ENCODE measurements around the gene TRIM23.

The TRIM23 gene

DNA sequence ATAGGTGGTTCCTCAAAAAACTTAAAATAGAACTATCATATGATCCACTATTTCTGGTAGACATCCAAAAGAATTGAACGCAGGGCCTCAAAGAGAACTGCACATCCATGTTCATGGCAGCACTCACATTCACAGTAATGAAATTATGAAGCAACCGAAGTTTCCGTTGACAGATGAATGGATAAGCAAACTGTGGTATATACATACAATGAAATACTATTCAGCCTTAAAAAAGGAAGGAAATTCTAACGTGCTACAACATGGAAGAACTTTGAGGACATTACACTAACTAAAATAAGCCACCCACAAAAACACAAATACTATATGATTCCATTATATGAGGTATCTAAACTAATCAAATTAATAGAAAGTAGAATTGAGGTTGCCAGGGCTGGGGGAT lies 79.7 kb downstream of the TRIM23 start:
- TF ChIP-seq, protein P1, sequence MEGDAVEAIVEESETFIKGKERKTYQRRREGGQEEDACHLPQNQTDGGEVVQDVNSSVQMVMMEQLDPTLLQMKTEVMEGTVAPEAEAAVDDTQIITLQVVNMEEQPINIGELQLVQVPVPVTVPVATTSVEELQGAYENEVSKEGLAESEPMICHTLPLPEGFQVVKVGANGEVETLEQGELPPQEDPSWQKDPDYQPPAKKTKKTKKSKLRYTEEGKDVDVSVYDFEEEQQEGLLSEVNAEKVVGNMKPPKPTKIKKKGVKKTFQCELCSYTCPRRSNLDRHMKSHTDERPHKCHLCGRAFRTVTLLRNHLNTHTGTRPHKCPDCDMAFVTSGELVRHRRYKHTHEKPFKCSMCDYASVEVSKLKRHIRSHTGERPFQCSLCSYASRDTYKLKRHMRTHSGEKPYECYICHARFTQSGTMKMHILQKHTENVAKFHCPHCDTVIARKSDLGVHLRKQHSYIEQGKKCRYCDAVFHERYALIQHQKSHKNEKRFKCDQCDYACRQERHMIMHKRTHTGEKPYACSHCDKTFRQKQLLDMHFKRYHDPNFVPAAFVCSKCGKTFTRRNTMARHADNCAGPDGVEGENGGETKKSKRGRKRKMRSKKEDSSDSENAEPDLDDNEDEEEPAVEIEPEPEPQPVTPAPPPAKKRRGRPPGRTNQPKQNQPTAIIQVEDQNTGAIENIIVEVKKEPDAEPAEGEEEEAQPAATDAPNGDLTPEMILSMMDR (conservative IDR thresholded peaks at IDR 0.05; ENCODE audit: low read depth, low read length) = no peak
- Histone ChIP-seq H3K4me2 (no peak overlapping the region), H3K27ac (no peak overlapping the region), H2AFZ (ENCODE audit: low read depth) (no peak overlapping the region), H3K4me1 (ENCODE audit: low read depth, poor library complexity, severe bottlenecking) (no peaks in the 10 kb centered on the region), H4K20me1 (ENCODE audit: insufficient read depth) (no peaks in the 10 kb centered on the region), H3K9ac (no peak overlapping the region), H3K79me2 (ENCODE audit: insufficient read depth, low read depth) (no peaks in the 10 kb centered on the region), H3K4me3 (IDR thresholded peaks at IDR 0.05; ENCODE audit: insufficient read depth, low read depth, low read length) (no peak overlapping the region), H3K36me3 (ENCODE audit: insufficient read depth) (no peaks in the 10 kb centered on the region), H3K27me3 (ENCODE audit: insufficient read depth, low read depth) (no peaks in the 10 kb centered on the region)

DNA sequence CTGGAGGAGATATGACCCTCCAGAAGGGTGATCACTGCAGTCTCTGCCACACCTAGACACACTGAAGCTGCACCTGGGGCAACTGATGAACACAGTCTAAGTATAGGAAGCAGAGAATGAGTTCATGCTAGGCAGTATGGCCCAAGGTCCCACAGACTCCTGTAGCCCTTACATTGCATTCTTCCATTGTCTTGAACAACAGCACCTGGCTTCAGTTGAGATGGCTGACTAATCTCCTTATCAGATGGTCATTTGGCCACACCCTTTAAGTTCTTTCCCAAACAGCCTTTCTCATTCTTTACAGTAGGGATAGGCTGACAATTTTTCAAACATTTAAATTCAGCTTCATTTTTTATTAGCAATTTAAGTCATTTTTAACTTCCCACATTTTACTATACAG lies 84.3 kb downstream of the TRIM23 start:
- no peak overlapping the region for H3K4me2 ChIP-seq
- no peak overlapping the region for H3K27ac ChIP-seq
- no peaks in the 10 kb centered on the region for H3K36me3 ChIP-seq (ENCODE audit: insufficient read depth)
- no peaks in the 10 kb centered on the region for H3K4me1 ChIP-seq (ENCODE audit: low read depth, poor library complexity, severe bottlenecking)
- no peak overlapping the region for H3K9ac ChIP-seq
- H3K79me2 ChIP-seq (ENCODE audit: insufficient read depth, low read depth) = no peaks in the 10 kb centered on the region
- no peaks in the 10 kb centered on the region for H4K20me1 ChIP-seq (ENCODE audit: insufficient read depth)
- no peak overlapping the region for H2AFZ ChIP-seq (ENCODE audit: low read depth)
- no peaks in the 10 kb centered on the region for H3K27me3 ChIP-seq (ENCODE audit: insufficient read depth, low read depth)
- TF ChIP-seq, protein P1 (conservative IDR thresholded peaks at IDR 0.05; ENCODE audit: low read depth, low read length) = no peak
- H3K4me3 ChIP-seq (IDR thresholded peaks at IDR 0.05; ENCODE audit: insufficient read depth, low read depth, low read length) = no peak overlapping the region

Measured in KMS-11 (cell line).